B cell (primary cell): ENCODE data around the gene HOXD9.

Experiments
- EZH2 ChIP-seq: IDR thresholded peaks from 2 replicates; pipeline ENCODE4 v1.6.1; 2012; ENCODE audit warnings: borderline replicate concordance, low read depth, mild to moderate bottlenecking, moderate library complexity, low read length; ENCODE audit not compliant: insufficient read depth, poor library complexity, severe bottlenecking
- TF ChIP-seq, protein P1 (sequence below): fragments of 200-600 bp; IDR thresholded peaks from one replicate; pipeline ENCODE4 v1.8.0; 2022; ENCODE audit warnings: antibody characterized with exemption, mild to moderate bottlenecking

DNA sequence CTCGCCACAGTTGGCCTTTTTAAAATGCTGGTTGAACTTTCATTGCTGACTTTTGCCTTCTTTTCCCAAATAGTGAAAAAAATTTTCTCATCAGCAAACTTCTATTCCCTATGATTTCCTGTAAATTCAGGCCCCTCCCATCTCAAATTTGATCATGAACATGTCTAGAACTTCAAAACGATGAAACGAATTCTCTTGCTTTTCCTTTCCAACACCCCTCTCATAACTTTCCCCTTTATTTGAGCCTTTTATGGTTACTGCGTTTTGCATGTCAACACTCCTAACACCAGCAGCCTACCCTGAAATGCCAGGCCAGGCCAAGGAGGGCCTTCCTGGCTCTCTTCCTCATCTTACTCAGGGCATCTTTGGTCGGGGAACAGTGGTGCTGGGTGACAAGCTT is 31.7 kb upstream of the HOXD9 start:
- TF ChIP-seq, protein P1, sequence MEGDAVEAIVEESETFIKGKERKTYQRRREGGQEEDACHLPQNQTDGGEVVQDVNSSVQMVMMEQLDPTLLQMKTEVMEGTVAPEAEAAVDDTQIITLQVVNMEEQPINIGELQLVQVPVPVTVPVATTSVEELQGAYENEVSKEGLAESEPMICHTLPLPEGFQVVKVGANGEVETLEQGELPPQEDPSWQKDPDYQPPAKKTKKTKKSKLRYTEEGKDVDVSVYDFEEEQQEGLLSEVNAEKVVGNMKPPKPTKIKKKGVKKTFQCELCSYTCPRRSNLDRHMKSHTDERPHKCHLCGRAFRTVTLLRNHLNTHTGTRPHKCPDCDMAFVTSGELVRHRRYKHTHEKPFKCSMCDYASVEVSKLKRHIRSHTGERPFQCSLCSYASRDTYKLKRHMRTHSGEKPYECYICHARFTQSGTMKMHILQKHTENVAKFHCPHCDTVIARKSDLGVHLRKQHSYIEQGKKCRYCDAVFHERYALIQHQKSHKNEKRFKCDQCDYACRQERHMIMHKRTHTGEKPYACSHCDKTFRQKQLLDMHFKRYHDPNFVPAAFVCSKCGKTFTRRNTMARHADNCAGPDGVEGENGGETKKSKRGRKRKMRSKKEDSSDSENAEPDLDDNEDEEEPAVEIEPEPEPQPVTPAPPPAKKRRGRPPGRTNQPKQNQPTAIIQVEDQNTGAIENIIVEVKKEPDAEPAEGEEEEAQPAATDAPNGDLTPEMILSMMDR, result no peak
- no peak for TF ChIP-seq EZH2
